Umbilical cord (tissue), 2 donors: ENCODE data around the gene LBX2. TPM values are rescaled to one million over a fixed set of nuclear protein-coding genes. Genes with fewer than 3 reads are reported as not detected.

ENCODE experiments used
- DNase-seq: peaks from one replicate; pipeline ENCODE4 v3.0.0-alpha.2; 2015; ENCODE audit warnings: low spot score
- total RNA-seq: library from RNA; depleted of rRNA; stranded (reverse); fragments of >200 nt; gene quantifications from one replicate; pipeline ENCODE4 v1.2.3, GENCODE V29; 2014; ENCODE audit warnings: low replicate concordance; ENCODE audit not compliant: insufficient read depth

The LBX2 gene
- total RNA-seq, 1 donor from 2014 or later, result not detected

DNA sequence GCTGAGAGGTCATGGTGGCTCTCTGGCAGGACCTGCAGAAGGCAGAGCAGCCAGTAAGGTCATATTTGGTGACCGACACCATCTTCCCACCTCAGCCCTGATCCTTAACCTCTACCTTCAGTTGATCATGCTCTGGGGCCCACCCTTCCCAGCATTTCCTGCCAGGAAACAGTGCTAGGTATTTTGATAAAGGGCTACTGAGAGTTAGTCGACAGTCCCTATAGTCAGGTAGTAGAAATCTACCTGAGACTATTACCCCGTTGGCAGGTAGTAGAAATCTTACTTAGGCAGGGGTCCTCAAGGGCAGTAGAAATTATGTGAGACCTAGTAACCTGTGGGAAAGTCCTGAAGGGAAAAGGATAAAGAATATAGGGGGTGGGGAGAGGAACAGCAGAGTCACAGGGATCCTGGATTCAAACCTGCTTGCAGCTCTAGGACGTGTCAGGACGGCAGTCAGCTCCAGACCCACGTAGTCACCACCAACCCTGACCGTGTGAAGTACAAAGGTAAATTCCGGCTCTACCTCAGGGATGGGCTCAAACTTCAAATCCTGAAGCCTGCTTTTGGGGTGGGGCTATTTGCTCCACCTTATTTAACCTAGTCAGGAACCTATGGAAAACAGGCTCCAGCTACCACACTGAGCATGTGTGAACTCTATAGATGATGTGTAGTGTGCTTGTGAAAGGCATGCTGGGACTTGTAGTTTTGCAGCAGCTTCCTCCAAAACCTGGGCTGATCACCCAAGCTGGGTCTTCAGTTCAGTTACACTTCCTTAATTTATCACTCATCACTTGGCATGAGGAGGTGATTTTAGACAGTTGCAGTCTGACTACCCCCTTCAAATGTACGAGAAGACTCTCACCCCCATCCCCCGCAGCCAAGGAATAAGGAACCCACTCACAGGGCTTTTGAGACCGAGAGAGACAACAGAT is 26.6 kb upstream of the LBX2 start, which contains the start of gene DQX1:
Gene DQX1 (minus strand): TSS at position 515 of the 932 bp plus-strand sequence. CDS start 502 bp downstream, at position 13.
- peak; percentile 48 for DNase-seq

DNA sequence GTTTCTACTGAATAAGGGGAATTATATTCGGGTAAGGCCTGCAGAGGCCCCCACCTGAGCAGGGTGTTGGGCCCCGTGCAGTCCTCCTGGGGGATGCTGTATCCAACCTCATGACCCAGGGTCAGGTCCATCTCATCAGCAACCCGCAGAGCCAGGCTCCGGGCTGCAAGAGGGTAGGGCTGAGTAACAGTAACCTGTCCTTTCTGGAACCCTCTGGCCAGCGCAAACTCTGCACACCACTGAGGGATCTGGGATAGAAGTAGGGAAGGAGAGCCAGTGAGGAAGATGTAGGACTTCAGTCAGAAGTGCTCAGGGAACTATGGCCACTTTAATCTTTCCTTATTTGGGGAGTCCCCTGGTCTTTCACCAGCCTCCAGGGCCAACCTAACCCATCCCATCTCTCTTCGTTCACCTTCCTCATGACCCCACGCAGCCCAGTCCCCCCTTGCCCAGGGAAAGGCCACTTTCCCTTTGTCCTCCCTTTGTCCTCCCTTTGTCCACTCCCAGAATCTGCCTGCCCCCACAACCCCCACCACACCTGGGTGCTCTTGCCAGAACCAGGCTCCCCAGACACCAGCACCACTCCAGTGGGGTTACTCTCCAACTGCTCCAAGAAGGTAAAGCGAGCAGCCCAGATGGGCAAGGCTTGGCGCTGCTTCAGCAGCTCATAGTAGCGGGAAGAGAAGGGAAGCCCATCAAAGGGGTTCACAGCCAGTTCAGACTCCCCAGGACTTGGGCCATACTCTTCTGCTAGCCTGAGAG is 25.7 kb upstream of the LBX2 start:
- no peak for DNase-seq

DNA sequence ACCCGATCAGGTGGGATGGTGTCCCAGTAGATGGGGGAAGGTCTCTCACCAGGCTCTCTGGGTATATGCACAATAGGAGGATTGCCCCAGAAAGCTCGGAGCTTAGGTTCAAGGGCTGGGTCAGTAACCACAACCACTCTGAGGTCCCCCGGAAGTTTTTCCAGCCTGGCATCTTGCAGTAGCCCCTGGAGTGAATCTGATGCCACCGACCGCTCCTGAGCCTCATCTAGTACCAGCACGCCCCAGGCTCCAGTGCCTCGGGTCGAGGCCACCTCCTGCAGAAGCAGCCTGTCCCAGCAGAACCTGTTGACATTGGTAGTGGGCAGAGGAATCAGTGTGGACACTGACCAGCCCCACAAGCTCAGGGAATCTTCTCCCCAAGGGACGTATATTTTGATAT is 24.6 kb upstream of the LBX2 start:
- no peak for DNase-seq

DNA sequence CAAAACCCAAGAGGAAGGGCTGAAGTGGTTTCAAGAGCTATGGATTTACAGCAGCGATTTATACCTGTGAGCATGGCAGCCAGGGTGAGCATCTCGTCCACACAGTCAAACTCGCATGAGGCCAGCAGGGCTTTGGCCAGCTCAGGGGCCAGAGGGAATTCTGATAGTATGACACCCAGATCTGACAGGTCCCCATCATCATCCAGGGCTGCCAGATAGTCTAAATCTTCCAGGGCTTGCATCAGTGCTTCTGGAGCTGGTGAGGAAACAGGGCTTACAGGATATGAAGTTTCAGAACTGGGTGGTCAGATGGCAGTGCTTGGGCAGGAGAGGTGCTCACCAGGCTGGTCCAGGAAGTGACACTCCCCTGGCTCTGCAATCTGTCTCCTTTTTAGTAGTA is 23.1 kb upstream of the LBX2 start:
- DNase-seq, result no peak

DNA sequence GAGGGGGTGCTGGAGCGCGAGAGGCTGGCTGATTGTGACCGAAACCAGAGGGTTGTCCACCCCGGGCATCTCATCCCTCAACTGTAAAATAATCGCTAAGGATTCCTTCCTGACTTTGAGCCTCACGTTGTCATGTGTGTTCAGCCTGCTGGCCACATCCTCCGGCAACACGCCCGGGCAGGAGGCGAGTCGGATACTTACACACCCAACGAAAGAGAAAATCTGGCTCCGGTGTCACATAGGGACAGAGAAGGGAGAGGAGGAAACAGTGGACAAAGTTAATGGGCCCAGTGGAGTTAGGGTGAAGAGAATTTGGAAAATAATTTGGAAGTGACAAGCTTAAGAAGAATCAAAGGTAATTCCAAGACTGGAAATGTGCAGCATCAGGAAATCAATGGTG is 17.2 kb upstream of the LBX2 start:
- no peak for DNase-seq

DNA sequence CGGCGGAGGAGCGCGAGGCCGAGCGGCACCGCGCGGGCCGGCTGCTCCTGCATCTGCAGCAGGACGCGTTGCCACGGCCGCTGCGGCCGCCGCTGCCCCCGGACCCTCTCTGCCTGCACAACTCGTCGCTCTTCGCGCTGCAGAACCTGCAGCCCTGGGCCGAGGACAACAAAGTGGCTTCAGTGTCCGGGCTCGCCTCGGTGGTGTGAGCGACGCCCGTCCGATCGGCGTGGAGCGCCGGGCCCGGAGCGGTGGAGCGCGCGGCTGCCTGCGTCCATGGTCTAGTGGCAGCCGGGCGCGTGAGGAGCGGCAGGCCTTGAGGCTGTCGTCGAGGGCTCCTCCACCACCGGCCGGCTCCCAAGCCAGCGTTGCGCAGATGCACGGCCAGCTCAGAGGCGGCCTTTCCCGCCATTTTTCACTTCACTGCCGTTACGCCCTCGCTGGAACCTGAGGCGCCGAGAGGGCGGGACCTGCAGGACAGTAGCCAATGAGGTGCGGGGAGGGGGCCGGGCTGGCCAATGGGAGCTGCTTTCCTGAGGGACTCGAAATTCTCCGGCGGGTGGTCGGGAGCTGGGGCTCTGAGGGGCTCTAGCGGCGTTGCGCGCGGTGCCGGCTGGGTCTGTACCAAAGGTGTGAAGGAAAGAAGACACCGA is 16.7 kb upstream of the LBX2 start:
- DNase-seq, result peak; percentile 62

DNA sequence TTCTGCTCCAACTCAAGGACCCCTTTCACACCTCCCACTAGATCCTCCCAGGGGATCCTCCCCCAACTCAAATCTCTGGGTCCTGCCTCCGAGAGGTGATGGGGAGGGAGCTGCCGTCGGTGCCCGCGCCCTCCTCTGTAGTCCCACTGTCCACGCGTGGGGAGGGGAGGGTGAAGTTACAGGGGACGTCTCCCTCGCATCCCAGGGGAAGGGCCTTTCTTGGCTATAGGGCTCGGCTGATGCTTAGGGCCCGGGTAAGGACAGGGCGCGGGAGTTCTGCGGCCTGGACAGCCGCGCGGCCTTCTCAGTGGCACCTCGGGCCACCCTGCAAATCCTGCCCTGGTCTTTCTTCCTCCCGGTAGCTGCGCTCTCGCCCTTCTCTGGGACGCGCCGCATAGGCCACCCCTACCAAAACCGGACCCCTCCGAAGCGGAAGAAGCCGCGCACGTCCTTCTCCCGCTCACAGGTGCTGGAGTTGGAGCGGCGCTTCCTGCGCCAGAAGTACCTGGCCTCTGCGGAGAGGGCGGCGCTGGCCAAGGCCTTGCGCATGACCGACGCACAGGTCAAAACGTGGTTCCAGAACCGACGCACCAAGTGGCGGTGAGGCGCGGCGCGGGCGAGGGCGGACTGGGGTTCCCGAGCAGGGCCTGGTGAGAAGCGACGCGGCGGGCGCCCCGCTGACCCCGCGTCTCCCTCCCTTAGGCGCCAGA is 16.0 kb upstream of the LBX2 start:
- DNase-seq, result no peak

DNA sequence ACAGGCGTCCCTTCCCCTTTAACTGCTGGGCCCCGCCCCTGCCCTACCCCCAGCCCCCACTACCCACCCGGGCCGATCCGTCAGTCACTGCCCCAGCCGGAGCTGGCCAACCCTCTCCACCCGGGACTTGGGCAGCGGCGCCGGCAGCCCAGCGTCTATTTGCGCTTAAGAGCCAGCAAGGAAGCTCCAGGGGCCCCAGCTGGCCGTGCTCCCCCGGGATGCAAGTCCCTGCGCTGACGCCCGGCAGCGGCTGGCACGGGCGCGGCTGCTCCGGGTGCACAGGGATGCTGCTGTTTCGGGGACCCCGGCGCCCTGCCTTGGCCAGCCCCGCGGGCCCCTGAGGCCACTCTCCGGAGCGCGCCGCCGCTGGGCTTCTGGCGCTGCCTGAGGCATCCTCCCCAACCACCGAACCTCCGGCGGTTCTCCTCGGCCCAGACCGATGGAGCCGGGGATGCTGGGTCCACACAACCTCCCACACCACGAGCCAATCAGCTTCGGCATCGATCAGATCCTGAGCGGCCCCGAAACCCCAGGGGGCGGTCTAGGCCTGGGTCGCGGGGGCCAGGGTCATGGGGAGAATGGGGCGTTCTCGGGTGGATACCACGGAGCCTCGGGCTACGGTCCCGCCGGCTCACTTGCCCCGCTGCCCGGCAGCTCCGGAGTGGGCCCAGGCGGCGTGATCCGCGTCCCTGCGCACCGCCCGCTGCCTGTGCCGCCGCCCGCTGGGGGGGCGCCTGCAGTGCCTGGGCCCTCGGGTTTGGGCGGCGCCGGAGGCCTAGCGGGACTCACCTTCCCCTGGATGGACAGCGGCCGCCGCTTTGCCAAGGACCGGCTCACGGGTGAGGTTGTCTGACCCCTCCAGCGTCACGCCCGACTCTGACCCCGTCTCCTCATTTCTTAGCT is 15.2 kb upstream of the LBX2 start, which contains the start of gene TLX2:
Gene TLX2 (plus strand): TSS at position 83 of the 903 bp plus-strand sequence. CDS start 357 bp downstream, at position 440.
- no peak for DNase-seq

DNA sequence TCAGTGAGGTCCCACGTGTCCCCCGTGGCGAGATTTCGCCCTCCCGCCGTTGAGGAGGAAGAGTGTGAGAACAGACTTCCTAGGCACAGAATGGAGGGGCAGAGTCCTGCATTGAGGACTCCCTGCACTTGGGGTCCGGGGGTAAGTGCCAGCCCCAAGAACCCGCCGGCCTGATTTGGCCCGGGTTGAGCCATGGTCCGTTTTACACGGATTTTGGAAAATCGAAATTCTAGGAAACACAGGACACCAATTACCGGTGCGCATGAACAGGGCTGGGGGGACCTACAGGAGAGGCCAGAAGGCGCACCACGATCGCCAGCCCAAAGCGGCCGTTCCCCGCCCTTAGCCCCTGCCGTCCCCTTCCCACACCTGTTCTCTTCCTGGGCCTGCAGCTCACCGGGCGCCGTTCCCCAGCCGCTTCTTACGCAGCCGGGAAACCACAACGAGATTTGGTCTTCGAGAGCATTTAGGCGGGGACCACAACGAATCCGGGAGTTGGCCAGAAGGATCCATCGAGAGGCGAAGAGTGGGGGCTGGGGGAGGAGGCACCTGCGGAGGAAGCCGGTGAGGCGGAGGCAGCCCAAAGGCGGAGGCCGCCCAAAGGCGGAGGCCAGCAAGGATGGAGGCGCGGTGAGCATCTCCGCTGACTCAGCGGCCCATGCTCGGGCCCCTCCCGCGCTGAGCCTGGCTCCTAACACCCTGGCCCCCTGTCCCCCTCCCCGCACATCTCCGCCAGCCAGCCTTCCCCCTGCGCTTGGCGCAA is 14.4 kb upstream of the LBX2 start:
- DNase-seq, result no peak

DNA sequence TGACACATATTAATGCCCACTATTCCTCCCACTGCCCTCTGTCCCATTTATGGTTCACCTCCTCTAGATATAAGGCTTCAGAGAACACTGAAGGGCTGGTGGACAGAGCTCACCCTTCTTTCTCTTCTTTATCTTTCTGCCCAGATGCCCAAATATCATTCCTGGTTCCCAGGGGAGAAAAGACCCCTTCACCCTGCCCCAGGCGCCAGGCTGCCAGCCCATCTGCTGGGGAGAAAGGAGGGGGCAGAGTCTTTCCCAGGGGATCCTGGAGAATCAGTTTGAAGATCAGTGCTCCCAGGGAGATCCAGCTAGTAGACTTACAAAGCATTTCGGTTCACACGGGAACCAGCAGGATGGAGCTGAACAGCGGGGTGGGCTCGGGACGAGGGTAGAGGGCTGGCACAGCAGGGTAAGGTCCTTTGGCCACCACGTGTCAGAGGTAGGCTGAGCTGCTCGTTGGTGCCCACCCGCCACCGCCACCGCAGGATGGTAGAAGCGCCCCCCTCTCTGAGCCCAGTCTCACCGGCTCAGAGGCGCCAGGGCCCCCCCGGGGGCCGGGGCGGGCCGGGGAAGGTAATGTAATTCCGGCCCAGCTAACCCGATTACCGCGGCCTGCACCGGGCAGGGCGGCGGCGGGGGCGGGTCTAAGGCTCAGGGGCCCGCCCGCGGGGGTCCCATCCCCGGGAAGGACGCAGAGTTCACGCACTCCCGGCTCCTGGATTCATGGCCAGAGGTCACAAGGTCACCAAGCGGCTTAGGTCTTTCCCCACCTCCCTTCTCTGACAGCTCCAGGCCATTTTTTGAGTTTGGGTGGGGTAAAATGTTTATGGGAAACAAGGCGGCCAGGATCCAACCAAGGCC is 13.6 kb upstream of the LBX2 start:
- no peak for DNase-seq

DNA sequence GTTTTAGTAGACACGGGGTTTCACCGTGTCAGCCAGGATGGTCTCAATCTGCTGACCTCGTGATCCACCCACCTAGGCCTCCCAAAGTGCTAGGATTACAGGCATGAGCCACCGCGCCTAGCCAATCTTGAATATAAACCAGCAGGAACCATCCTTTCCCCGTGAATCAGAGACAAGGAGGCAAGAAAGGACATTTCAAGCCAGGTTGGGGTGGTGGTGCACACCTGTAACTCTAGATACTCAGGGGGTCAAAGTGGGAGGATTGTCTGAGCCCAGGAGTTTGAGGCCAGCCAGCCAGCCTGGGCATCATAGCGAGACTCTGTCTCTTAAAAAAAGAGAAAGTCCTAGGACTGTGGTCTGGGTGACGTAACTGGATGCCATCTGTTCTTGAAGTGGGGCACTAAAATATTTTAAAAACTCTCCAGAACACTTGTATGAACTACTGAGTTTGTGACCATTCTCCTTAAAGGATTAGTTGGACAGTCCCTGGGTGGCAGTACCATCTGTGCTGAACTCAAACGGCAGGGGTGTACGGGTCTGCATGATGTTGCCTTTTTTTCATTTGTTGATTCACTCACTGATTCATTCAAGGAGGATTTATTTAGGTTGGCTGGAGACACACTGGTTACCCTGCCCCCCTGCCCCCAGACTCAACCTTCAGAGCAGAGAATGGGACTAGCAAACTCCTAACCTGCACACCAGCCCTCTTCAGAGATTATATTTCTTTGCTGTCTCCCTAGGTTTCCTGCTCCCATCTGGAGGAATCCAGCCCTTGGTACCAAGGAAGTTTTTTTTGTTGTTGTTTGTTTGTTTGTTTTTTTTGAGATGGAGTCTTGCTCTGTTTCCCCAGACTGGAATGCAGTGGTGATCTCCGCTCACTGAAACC is 11.9 kb upstream of the LBX2 start:
- no peak for DNase-seq

DNA sequence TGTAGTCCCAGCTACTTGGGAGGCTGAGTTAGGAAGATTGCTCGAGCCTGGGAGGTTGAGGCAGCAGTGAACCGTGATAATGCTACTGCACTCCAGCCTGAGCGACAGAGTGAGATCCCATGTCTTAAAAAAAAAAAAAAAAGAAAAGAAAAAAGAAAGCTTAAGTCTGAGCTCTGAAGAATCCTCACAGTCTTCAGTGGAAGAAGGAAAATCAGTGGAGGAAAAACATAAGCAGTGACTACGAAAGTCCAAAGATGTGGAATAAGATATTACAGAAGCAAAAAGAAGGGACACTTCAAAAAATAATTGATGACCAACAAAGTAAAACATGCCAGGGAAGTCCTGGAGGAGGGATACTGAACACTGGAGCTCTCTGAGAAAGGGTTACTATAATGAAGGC is 10.9 kb upstream of the LBX2 start:
- DNase-seq, result no peak

DNA sequence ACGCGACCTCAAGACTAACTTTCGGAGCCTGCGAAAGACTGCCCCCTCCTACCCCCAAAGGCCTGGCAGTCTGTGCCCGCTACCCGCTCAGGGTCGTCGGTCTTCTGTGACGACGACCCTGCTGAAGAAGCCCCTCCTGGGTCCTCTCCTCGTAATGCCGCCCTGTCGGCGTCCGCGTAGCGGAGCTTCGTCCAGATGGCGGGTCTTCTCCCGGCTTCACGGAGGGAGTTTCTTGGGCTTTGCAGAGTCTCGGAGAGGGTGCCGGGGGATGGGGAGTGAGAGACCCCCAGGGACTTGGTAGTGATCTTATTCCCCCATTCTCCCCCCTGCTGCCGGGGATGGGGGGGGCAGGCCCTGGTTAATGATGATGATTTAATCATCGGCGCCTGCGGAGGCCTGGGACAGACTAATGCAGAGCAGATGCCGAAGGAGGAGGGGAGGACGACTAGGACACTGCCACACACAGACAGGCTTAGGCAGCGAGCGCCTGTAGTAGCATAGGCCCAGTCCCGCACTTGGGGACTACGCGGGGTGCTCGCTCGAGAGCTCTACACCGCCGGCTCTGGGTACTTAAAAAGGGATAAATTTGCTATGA is 8.6 kb upstream of the LBX2 start:
- DNase-seq, result peak; percentile 29

DNA sequence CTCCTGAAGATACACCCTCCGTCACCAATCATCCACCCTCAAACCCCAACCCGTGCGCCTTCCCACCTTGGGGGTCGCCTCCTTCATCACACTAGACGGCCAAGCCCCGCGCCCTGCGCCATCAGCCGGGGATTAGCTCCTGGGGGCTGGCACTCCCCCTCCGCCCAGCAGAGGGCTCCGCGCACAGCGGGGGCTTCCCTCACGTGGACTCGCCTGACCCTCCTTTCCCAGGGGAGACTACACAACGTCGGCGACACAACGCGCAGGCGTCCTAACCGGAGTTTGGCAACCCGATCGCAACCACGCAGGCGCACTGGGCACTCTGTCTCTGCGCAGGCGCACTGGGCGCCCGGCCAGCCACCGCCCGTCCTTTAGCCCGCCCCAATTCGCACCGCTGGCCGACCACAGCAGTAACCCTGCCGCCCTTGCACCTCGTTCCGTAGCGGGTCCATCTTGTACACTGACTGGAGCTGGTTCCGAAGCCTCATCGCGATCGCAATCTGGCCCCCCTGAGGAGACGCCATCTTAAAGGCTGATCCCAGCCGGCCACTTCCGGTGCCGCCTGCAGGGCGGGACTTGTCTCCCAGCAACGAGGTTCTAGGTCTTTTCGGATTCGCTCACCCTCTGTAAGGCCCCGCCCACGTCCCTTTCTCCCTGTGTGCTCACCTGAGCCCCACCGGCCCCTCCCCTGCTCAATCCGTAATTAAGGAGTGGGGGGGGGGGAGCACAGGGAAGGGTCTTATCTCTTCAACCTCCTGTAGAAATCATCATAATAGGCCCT is 7.9 kb upstream of the LBX2 start, which contains the start of gene PCGF1:
Gene PCGF1 (minus strand): TSS at position 551 of the 781 bp plus-strand sequence. CDS start 27 bp downstream, at position 524.
- peak; percentile 99 for DNase-seq

DNA sequence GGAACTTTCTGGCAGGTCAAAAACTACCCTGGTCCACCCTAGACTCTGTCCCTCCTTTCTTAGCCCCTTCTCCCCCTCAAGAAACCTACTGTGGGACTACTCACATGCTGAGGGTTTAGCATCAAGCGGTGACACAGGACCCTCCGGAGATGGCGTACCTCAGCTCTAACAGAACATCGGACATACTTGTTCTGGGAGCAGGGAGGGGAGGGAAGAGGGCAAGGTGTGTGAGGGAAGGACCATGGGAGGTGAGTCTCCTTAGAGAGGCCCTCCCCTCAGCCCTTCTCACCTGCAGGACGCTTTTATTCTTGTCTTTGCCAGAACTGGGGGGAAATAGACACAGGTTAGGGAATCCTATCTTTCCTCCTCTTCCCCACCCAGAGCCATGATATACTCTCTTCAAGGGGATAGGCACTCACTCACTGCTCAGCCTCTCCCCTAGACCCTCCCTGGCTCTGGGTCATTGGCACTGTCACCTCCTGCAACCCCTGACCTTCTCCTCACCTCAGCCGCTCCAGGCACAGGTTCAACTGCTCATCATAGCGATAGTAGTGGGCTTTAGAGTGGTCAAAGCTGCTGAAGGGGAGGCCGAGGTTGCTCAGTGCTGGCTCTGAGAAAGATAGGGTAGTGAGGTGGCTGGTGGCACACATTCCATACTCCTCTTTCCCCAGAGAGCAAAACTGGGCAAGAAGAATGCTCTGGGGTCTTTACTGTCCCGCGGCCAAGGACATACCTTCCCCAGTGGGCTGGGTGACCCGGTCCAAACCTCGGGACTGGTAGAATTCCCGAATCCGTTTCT is 6.2 kb upstream of the LBX2 start:
- DNase-seq, result no peak
